Measurements from ENCODE around the gene CATSPERE. TPM values are rescaled to one million over a fixed set of nuclear protein-coding genes. Genes with fewer than 3 reads are reported as not detected.
A peak's percentile ranks its signal among the peaks of the same experiment; 100 is the strongest.

CATSPERE gene
- total and polyA plus RNA-seq, 5 donors from 2014 or later, result 0.49 to 0.58 TPM; not detected in 3

- Histone ChIP-seq H3K27me3 (ENCODE audit: control insufficient read depth, insufficient read depth, low read length) (no peaks in the 10 kb centered on the region), H3K4me3 (ENCODE audit: low read depth, low read length) (no peak overlapping the region), H3K36me3 (ENCODE audit: control insufficient read depth, insufficient read depth, low read length) (peaks cover 29% of the 10 kb centered on the region), H3K9me3 (ENCODE audit: control insufficient read depth in 2 of 2, low read length in 2 of 2) (no peaks in the 10 kb centered on the region), H3K4me1 (ENCODE audit: control insufficient read depth, insufficient read depth, low read length, poor library complexity, severe bottlenecking) (peaks cover 8% of the 10 kb centered on the region), H3K27ac (ENCODE audit: insufficient read depth, low read length, poor library complexity, severe bottlenecking) (no peak overlapping the region)
- DNase-seq (no peak), ATAC-seq (ENCODE audit: low read depth in 2 of 2) (no peak)
- H3K36me3 Mint-ChIP-seq, result peaks cover 24% of the 10 kb centered on the region
- no peak overlapping the region for H3K4me3 Mint-ChIP-seq
- peaks cover 37 to 51% (median 46%) of the 10 kb centered on the region in 4 donors for H3K4me1 Mint-ChIP-seq
- H3K9me3 Mint-ChIP-seq, result no peaks in the 10 kb centered on the region
- peak overlapping the region in 1 of 3 donors; percentile 66 for H3K27ac Mint-ChIP-seq
- no peaks in the 10 kb centered on the region for H3K27me3 Mint-ChIP-seq
These were observed 21.6 kb upstream of the CATSPERE start for GRCh38 chr1:244439391-244440032.

- no peaks in the 10 kb centered on the region for H3K9me3 Mint-ChIP-seq
- Histone ChIP-seq H3K27ac (ENCODE audit: insufficient read depth, low read length, poor library complexity, severe bottlenecking) (no peak overlapping the region), H3K9me3 (ENCODE audit: control insufficient read depth in 2 of 2, low read length in 2 of 2) (no peaks in the 10 kb centered on the region), H3K4me1 (ENCODE audit: control insufficient read depth, insufficient read depth, low read length, poor library complexity, severe bottlenecking) (peaks cover 21% of the 10 kb centered on the region), H3K4me3 (ENCODE audit: low read depth, low read length) (no peak overlapping the region), H3K36me3 (ENCODE audit: control insufficient read depth, insufficient read depth, low read length) (peaks cover 6% of the 10 kb centered on the region), H3K27me3 (ENCODE audit: control insufficient read depth, insufficient read depth, low read length) (no peaks in the 10 kb centered on the region)
- H3K27me3 Mint-ChIP-seq, result no peaks in the 10 kb centered on the region
- no peak for DNase-seq
- peaks cover 48 to 77% (median 59%) of the 10 kb centered on the region in 4 donors for H3K4me1 Mint-ChIP-seq
- peaks cover 8% of the 10 kb centered on the region for H3K36me3 Mint-ChIP-seq
- peak overlapping the region in 2 of 4 donors; percentile 5 to 29 for H3K4me3 Mint-ChIP-seq
- H3K27ac Mint-ChIP-seq, result no peak overlapping the region
- ATAC-seq (ENCODE audit: low read depth in 2 of 2), result no peak
These were observed 18.2 kb upstream of the CATSPERE start for GRCh38 chr1:244442850-244443249.

- Histone ChIP-seq H3K4me1 (ENCODE audit: control insufficient read depth, insufficient read depth, low read length, poor library complexity, severe bottlenecking) (peaks cover 40% of the 10 kb centered on the region), H3K4me3 (ENCODE audit: low read depth, low read length) (no peak overlapping the region), H3K27ac (ENCODE audit: insufficient read depth, low read length, poor library complexity, severe bottlenecking) (no peak overlapping the region), H3K36me3 (ENCODE audit: control insufficient read depth, insufficient read depth, low read length) (peaks cover 8% of the 10 kb centered on the region), H3K9me3 (ENCODE audit: control insufficient read depth in 2 of 2, low read length in 2 of 2) (no peaks in the 10 kb centered on the region), H3K27me3 (ENCODE audit: control insufficient read depth, insufficient read depth, low read length) (no peaks in the 10 kb centered on the region)
- Mint-ChIP-seq H3K4me1 (peaks cover 55 to 74% (median 63%) of the 10 kb centered on the region in 4 donors), H3K36me3 (peaks cover 9% of the 10 kb centered on the region), H3K27ac (peak overlapping the region in 1 of 3 donors; percentile 19), H3K9me3 (no peaks in the 10 kb centered on the region), H3K27me3 (no peaks in the 10 kb centered on the region), H3K4me3 (peak overlapping the region in 1 of 4 donors; percentile 61)
- ATAC-seq (ENCODE audit: low read depth in 2 of 2) (no peak), DNase-seq (no peak)
These were observed 16.2 kb upstream of the CATSPERE start for GRCh38 chr1:244444854-244445253.

GRCh38 chr1:244445320-244446181, 15.5 kb upstream of the CATSPERE start:
- DNase-seq, result no peak
- H3K27ac Mint-ChIP-seq, result peak overlapping the region; percentile 0 to 88 (median 41)
- peak overlapping the region; percentile 8 to 61 (median 49) for H3K4me3 Mint-ChIP-seq
- Histone ChIP-seq H3K4me3 (ENCODE audit: low read depth, low read length) (peak overlapping the region; percentile 8), H3K27ac (ENCODE audit: insufficient read depth, low read length, poor library complexity, severe bottlenecking) (peak overlapping the region; percentile 34), H3K36me3 (ENCODE audit: control insufficient read depth, insufficient read depth, low read length) (peaks cover 5% of the 10 kb centered on the region), H3K4me1 (ENCODE audit: control insufficient read depth, insufficient read depth, low read length, poor library complexity, severe bottlenecking) (peaks cover 47% of the 10 kb centered on the region), H3K9me3 (ENCODE audit: control insufficient read depth in 2 of 2, low read length in 2 of 2) (no peaks in the 10 kb centered on the region), H3K27me3 (ENCODE audit: control insufficient read depth, insufficient read depth, low read length) (no peaks in the 10 kb centered on the region)
- H3K36me3 Mint-ChIP-seq, result peaks cover 8% of the 10 kb centered on the region
- H3K4me1 Mint-ChIP-seq, result peaks cover 49 to 75% (median 64%) of the 10 kb centered on the region in 4 donors
- ATAC-seq (ENCODE audit: low read depth in 2 of 2), result no peak
- no peaks in the 10 kb centered on the region for H3K9me3 Mint-ChIP-seq
- no peaks in the 10 kb centered on the region for H3K27me3 Mint-ChIP-seq

- Mint-ChIP-seq H3K27ac (peak overlapping the region in 1 of 3 donors; percentile 1), H3K9me3 (no peaks in the 10 kb centered on the region), H3K4me1 (peaks cover 49 to 75% (median 64%) of the 10 kb centered on the region in 4 donors), H3K4me3 (peak overlapping the region in 3 of 4 donors; percentile 5 to 78 (median 58)), H3K27me3 (peaks cover under 1% of the 10 kb centered on the region), H3K36me3 (peaks cover 8% of the 10 kb centered on the region)
- ATAC-seq (ENCODE audit: low read depth in 2 of 2) (no peak), DNase-seq (no peak)
- Histone ChIP-seq H3K4me3 (ENCODE audit: low read depth, low read length) (peak overlapping the region; percentile 14), H3K27ac (ENCODE audit: insufficient read depth, low read length, poor library complexity, severe bottlenecking) (no peak overlapping the region), H3K4me1 (ENCODE audit: control insufficient read depth, insufficient read depth, low read length, poor library complexity, severe bottlenecking) (peaks cover 56% of the 10 kb centered on the region), H3K27me3 (ENCODE audit: control insufficient read depth, insufficient read depth, low read length) (no peaks in the 10 kb centered on the region), H3K9me3 (ENCODE audit: control insufficient read depth in 2 of 2, low read length in 2 of 2) (no peaks in the 10 kb centered on the region), H3K36me3 (ENCODE audit: control insufficient read depth, insufficient read depth, low read length) (peaks cover 5% of the 10 kb centered on the region)
These were observed 14.0 kb upstream of the CATSPERE start for GRCh38 chr1:244447024-244447423.

- Mint-ChIP-seq H3K4me3 (peak overlapping the region; percentile 5 to 58 (median 17)), H3K27me3 (peaks cover 5% of the 10 kb centered on the region), H3K4me1 (peaks cover 48 to 75% (median 64%) of the 10 kb centered on the region in 4 donors), H3K27ac (peak overlapping the region in 1 of 3 donors; percentile 1), H3K36me3 (peaks cover 8% of the 10 kb centered on the region), H3K9me3 (peaks cover 0 to 1% (median 0%) of the 10 kb centered on the region in 7 donors)
- no peaks in the 10 kb centered on the region for H3K9me3 ChIP-seq (ENCODE audit: control insufficient read depth in 2 of 2, low read length in 2 of 2)
- peak overlapping the region; percentile 19 for H3K4me3 ChIP-seq (ENCODE audit: low read depth, low read length)
- DNase-seq (no peak), ATAC-seq (ENCODE audit: low read depth in 2 of 2) (no peak)
- H3K27ac ChIP-seq (ENCODE audit: insufficient read depth, low read length, poor library complexity, severe bottlenecking), result no peak overlapping the region
- peaks cover 5% of the 10 kb centered on the region for H3K36me3 ChIP-seq (ENCODE audit: control insufficient read depth, insufficient read depth, low read length)
- H3K27me3 ChIP-seq (ENCODE audit: control insufficient read depth, insufficient read depth, low read length), result no peaks in the 10 kb centered on the region
- peaks cover 56% of the 10 kb centered on the region for H3K4me1 ChIP-seq (ENCODE audit: control insufficient read depth, insufficient read depth, low read length, poor library complexity, severe bottlenecking)
These were observed 13.5 kb upstream of the CATSPERE start for GRCh38 chr1:244447552-244447951.

GRCh38 chr1:244448279-244449036, 12.6 kb upstream of the CATSPERE start:
- H3K4me1 Mint-ChIP-seq, result peaks cover 46 to 72% (median 61%) of the 10 kb centered on the region in 4 donors
- H3K9me3 ChIP-seq (ENCODE audit: control insufficient read depth in 2 of 2, low read length in 2 of 2), result no peaks in the 10 kb centered on the region
- H3K4me1 ChIP-seq (ENCODE audit: control insufficient read depth, insufficient read depth, low read length, poor library complexity, severe bottlenecking), result peaks cover 57% of the 10 kb centered on the region
- H3K36me3 ChIP-seq (ENCODE audit: control insufficient read depth, insufficient read depth, low read length), result peaks cover 3% of the 10 kb centered on the region
- ATAC-seq (ENCODE audit: low read depth in 2 of 2) (no peak), DNase-seq (no peak)
- no peaks in the 10 kb centered on the region for H3K27me3 ChIP-seq (ENCODE audit: control insufficient read depth, insufficient read depth, low read length)
- H3K27ac ChIP-seq (ENCODE audit: insufficient read depth, low read length, poor library complexity, severe bottlenecking), result no peak overlapping the region
- H3K4me3 ChIP-seq (ENCODE audit: low read depth, low read length), result peak overlapping the region; percentile 16
- peaks cover 5% of the 10 kb centered on the region for H3K27me3 Mint-ChIP-seq
- H3K4me3 Mint-ChIP-seq, result peak overlapping the region; percentile 36 to 91 (median 76)
- peaks cover 0 to 1% (median 0%) of the 10 kb centered on the region in 7 donors for H3K9me3 Mint-ChIP-seq
- H3K36me3 Mint-ChIP-seq, result peaks cover 5% of the 10 kb centered on the region
- peak overlapping the region; percentile 63 to 78 (median 64) for H3K27ac Mint-ChIP-seq

Data from CD4-positive, CD25-positive, alpha-beta regulatory T cell (primary cell).